Neural progenitor cell (in vitro differentiated cells): Measurements from ENCODE around the gene TCF7L1. TPM values are rescaled to one million over a fixed set of nuclear protein-coding genes. Genes with fewer than 3 reads are reported as not detected.
"Not testable (repeated sequence)": the region's sequence is repeated elsewhere in the genome, so short reads cannot be mapped to it uniquely, and the experiment has no call there.

Experiments used
- DNase-seq: peaks from one replicate; pipeline ENCODE4 v3.0.0-alpha.2; 2016; ENCODE audit warnings: low spot score
- H2AFZ ChIP-seq: fragments of 200-600 bp; sonication (generic); replicated peaks from 2 replicates; pipeline ENCODE4 v1.6.1; 2016; ENCODE audit warnings: antibody characterized with exemption
- H3F3A ChIP-seq: fragments of 200-600 bp; sonication (generic); 2 replicates; pipeline ENCODE4 v1.6.1; 2016; ENCODE audit warnings: antibody characterized with exemption, low read depth
- H3K27ac ChIP-seq: fragments of 200-600 bp; sonication (generic); 2 replicates; pipeline ENCODE4 v1.5.1; 2016; ENCODE audit warnings: mild to moderate bottlenecking
- H3K27me3 ChIP-seq: fragments of 200-600 bp; sonication (generic); 2 replicates; pipeline ENCODE4 v1.6.1; 2016; ENCODE audit warnings: mild to moderate bottlenecking, moderate library complexity
- H3K36me3 ChIP-seq: fragments of 200-600 bp; sonication (generic); 2 replicates; pipeline ENCODE4 v1.5.1; 2016
- H3K4me1 ChIP-seq: fragments of 200-600 bp; sonication (generic); 2 replicates; pipeline ENCODE4 v1.6.1; 2016; ENCODE audit warnings: mixed run types
- H3K4me2 ChIP-seq: fragments of 200-600 bp; sonication (generic); 2 replicates; pipeline ENCODE4 v1.6.1; 2016
- H3K4me3 ChIP-seq: fragments of 200-600 bp; sonication (generic); 2 replicates; pipeline ENCODE4 v1.5.1; 2016
- H3K79me2 ChIP-seq: fragments of 200-600 bp; sonication (generic); 2 replicates; pipeline ENCODE4 v1.6.1; 2016; ENCODE audit warnings: low read depth
- H3K9ac ChIP-seq: fragments of 200-600 bp; sonication (generic); 2 replicates; pipeline ENCODE4 v1.6.1; 2016
- H3K9me3 ChIP-seq: fragments of 200-600 bp; sonication (generic); 2 replicates; pipeline ENCODE4 v1.5.1; 2016; ENCODE audit warnings: low read depth
- H4K20me1 ChIP-seq: fragments of 200-600 bp; sonication (generic); 2 replicates; pipeline ENCODE4 v1.6.1; 2016; ENCODE audit warnings: low read depth
- H3K27ac Mint-ChIP-seq: 3 replicates; pipeline ENCODE4 v1.8.0; 2021; ENCODE audit warnings: mixed read lengths
- H3K27me3 Mint-ChIP-seq: 2 replicates; pipeline ENCODE4 v1.8.0; 2022; ENCODE audit warnings: low read depth, mild to moderate bottlenecking, inconsistent platforms, moderate library complexity, mixed read lengths; ENCODE audit not compliant: insufficient read depth
- H3K36me3 Mint-ChIP-seq: 3 replicates; pipeline ENCODE4 v1.8.0; 2021; ENCODE audit warnings: mixed read lengths
- H3K4me1 Mint-ChIP-seq: 3 replicates; pipeline ENCODE4 v1.8.0; 2021; ENCODE audit warnings: mixed read lengths
- H3K4me3 Mint-ChIP-seq: 3 replicates; pipeline ENCODE4 v1.8.0; 2021; ENCODE audit warnings: mild to moderate bottlenecking, moderate library complexity, mixed read lengths
- H3K9me3 Mint-ChIP-seq: 3 replicates; pipeline ENCODE4 v1.8.0; 2020; ENCODE audit warnings: mixed read lengths
- CTCF ChIP-seq: fragments of 200-600 bp; sonication (generic); IDR thresholded peaks from 2 replicates; pipeline ENCODE4 v1.5.1; 2017; ENCODE audit warnings: antibody characterized with exemption, mild to moderate bottlenecking
- EZH2 ChIP-seq: fragments of 200-600 bp; sonication (generic); IDR thresholded peaks from 2 replicates; pipeline ENCODE4 v1.6.1; 2017; ENCODE audit warnings: antibody characterized with exemption, mild to moderate bottlenecking, moderate library complexity
- EZH2phosphoT487 ChIP-seq: fragments of 200-600 bp; sonication (generic); IDR thresholded peaks from 2 replicates; pipeline ENCODE4 v1.6.1; 2017; ENCODE audit warnings: antibody characterized with exemption
- total RNA-seq: library from RNA; depleted of rRNA; stranded (reverse); fragments of >200 nt; gene quantifications from 2 replicates; pipeline ENCODE4 v1.2.3, GENCODE V29; 2015; ENCODE audit warnings: low replicate concordance

The TCF7L1 gene
- total RNA-seq, 1 donor from 2014 or later = 1.0 TPM

DNA sequence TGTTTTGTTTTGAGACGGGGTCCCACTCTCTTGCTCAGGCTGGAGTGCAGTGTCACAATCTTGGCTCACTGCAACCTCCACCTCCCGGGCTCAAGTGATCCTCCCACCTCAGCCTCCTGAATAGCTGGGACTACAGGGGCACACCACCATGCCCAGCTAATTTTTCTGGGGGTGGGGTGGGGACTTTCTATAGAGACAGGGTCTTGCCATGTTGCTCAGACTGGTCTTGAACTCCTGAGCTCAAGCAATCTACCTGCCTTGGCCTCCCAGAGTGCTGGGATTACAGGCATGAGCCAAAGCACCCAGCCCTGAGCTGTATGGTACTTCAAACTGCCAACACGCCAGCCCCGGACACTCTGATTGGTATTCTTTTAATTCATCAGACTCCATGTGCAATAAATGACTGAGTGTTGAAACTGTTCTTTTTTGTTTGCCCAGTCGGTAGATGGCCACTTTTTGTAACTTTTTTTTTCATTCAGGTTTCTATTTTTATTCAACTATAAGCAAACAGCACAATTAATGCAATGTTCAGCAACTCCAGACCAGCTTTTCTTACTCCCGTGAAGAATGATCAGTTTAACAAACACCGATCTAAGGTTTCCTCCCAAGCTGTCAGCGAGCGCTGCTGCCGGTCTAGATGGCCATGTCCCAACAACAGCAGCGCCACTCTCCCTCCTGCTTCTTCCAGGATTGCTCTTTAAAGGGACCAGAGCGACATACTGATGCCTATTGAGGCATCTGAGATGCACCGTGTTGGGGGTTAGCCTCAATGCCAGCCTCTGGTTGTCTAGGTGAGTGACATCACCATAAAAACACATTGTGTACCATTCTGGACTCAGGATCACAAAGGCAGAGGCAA lies 207.1 kb downstream of the TCF7L1 start:
- H3K27ac ChIP-seq = no peak overlapping the region
- TF ChIP-seq EZH2phosphoT487 (no peak), EZH2 (no peak), CTCF (no peak)
- H3K36me3 ChIP-seq = no peaks in the 10 kb centered on the region
- no peaks in the 10 kb centered on the region for H3K27me3 ChIP-seq
- H3K4me1 ChIP-seq = no peaks in the 10 kb centered on the region
- no peak for DNase-seq
- H3F3A ChIP-seq = no peaks in the 10 kb centered on the region
- no peak overlapping the region for H3K4me3 ChIP-seq
- H3K9ac ChIP-seq = no peak overlapping the region
- no peaks in the 10 kb centered on the region for H3K79me2 ChIP-seq
- Mint-ChIP-seq H3K4me3 (no peak overlapping the region), H3K36me3 (peaks cover 6% of the 10 kb centered on the region), H3K27me3 (peaks cover 6% of the 10 kb centered on the region), H3K4me1 (peaks cover 3% of the 10 kb centered on the region), H3K9me3 (no peaks in the 10 kb centered on the region), H3K27ac (no peak overlapping the region)
- H4K20me1 ChIP-seq = no peaks in the 10 kb centered on the region
- H2AFZ ChIP-seq = no peak overlapping the region
- H3K9me3 ChIP-seq = no peaks in the 10 kb centered on the region
- no peak overlapping the region for H3K4me2 ChIP-seq

DNA sequence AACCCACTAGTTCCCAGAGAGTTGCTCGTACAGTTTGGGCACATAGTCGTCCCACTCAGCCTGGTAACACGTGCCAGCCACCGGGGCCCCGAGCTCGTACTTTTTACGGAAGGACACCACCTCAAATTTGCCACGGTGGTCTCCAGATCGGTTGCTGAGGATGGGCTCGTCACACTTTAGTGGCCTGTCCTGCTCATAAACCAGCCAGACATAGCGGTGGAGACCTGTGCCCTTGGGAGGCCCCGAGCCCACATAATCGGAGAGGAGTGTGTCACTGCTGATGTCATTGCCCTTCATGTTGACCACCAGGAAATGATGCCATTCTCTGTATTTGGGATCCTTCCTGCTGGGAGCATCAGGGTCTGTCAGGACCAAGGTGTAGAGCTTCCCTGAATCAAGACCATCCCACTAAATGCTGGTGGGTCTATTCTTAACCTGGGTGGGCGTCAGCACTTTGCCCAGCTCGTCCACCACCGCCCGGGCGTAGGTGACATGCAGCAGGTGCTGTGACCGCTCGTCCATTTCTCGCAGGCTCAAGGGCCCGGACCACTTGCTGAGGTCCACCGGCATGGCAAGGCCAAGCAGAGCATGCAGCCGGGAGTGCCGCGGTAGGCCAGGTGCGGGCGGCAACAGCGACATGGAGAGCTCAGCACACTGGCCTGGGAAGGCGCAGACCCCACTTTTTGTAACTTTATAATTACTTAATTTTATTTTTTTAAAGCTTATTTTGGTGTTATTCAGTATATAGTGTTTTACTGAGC lies 208.3 kb downstream of the TCF7L1 start:
- Histone ChIP-seq H3K4me3 (no peak overlapping the region), H3K79me2 (no peaks in the 10 kb centered on the region), H3F3A (no peaks in the 10 kb centered on the region), H3K4me1 (no peaks in the 10 kb centered on the region), H3K27ac (no peak overlapping the region), H3K9ac (no peak overlapping the region), H4K20me1 (no peaks in the 10 kb centered on the region), H2AFZ (no peak overlapping the region), H3K4me2 (no peak overlapping the region), H3K27me3 (no peaks in the 10 kb centered on the region), H3K9me3 (no peaks in the 10 kb centered on the region), H3K36me3 (no peaks in the 10 kb centered on the region)
- no peak overlapping the region for H3K4me3 Mint-ChIP-seq
- no peak overlapping the region for H3K27ac Mint-ChIP-seq
- TF ChIP-seq EZH2phosphoT487 (no peak), CTCF (no peak), EZH2 (no peak)
- H3K9me3 Mint-ChIP-seq = no peaks in the 10 kb centered on the region
- H3K4me1 Mint-ChIP-seq = peaks cover 3% of the 10 kb centered on the region
- H3K27me3 Mint-ChIP-seq = peaks cover 6% of the 10 kb centered on the region
- H3K36me3 Mint-ChIP-seq = peaks cover 6% of the 10 kb centered on the region
- no peak for DNase-seq

GRCh38 chr2:85342156-85342555 lies 209.0 kb downstream of the TCF7L1 start:
- Histone ChIP-seq H3K4me2 (no peak overlapping the region), H2AFZ (no peak overlapping the region), H3K9me3 (no peaks in the 10 kb centered on the region), H3K36me3 (no peaks in the 10 kb centered on the region), H3K9ac (no peak overlapping the region), H3K27ac (no peak overlapping the region), H3K27me3 (no peaks in the 10 kb centered on the region), H4K20me1 (no peaks in the 10 kb centered on the region), H3F3A (no peaks in the 10 kb centered on the region), H3K4me1 (no peaks in the 10 kb centered on the region), H3K79me2 (no peaks in the 10 kb centered on the region), H3K4me3 (no peak overlapping the region)
- Mint-ChIP-seq H3K4me3 (no peak overlapping the region), H3K27ac (no peak overlapping the region), H3K36me3 (peaks cover 6% of the 10 kb centered on the region), H3K4me1 (peaks cover 3% of the 10 kb centered on the region), H3K9me3 (no peaks in the 10 kb centered on the region), H3K27me3 (peaks cover 2% of the 10 kb centered on the region)
- peak; percentile 11 for DNase-seq
- TF ChIP-seq EZH2 = no peak
- no peak for TF ChIP-seq EZH2phosphoT487
- no peak for TF ChIP-seq CTCF

DNA sequence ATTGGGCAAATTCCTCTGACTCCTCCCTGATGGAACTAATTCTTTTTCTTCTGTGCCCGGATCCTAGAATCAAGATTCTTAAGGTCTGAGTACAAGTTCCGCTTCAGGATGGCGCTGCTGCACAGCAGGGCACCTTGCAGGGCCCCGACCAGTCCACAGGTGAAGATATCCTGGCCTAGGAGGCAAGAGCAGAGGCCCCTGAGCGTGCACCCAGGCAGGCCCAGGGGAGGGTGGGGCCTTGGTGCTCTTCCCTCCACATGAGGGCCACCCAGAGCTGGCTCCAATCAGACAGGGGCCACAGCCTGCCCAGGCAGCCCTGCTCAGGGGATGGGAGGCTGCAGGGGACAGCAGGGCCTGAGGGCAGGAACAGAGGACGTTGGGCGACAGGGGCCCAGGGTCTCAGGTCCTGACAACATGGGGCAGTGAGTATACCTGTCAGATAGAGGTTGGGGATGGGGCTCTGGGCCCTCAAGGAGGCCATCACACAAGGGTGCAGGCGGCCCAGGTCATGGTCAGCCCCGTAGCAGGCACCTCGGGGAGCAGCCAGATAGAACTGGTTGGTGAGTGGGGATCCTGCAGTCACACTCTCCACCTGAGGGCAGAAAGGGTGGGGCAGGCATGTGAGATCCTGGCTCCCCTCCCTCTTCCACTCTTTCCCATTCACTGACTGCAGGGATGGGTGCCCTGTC lies 210.2 kb downstream of the TCF7L1 start:
- H3K4me1 ChIP-seq, H3K36me3 ChIP-seq, DNase-seq, H3K79me2 ChIP-seq, H3K27me3 Mint-ChIP-seq, H3K4me1 Mint-ChIP-seq, H2AFZ ChIP-seq, H3K27ac ChIP-seq, H3K27ac Mint-ChIP-seq, H4K20me1 ChIP-seq, H3K4me3 Mint-ChIP-seq, H3K4me3 ChIP-seq, H3F3A ChIP-seq, H3K4me2 ChIP-seq, H3K9me3 Mint-ChIP-seq, H3K27me3 ChIP-seq, H3K9ac ChIP-seq, H3K9me3 ChIP-seq, H3K36me3 Mint-ChIP-seq: not testable (repeated sequence)
